Astrocyte of the cerebellum (primary cell): Measurements from ENCODE around the gene CCNJL.
A peak's percentile ranks its signal among the peaks of the same experiment; 100 is the strongest.
"Not testable (repeated sequence)": the region's sequence is repeated elsewhere in the genome, so short reads cannot be mapped to it uniquely, and the experiment has no call there.

Source experiments
- DNase-seq: peaks from one replicate; pipeline ENCODE4 v3.0.0-alpha.2; 2011; ENCODE audit warnings: low read depth
- H3K4me3 ChIP-seq: 2 replicates; pipeline ENCODE4 v1.5.1; 2011; ENCODE audit warnings: mild to moderate bottlenecking, low read depth, low read length, moderate library complexity
- CTCF ChIP-seq: IDR thresholded peaks from 2 replicates; pipeline ENCODE4 v1.5.1; 2012; ENCODE audit warnings: low read length, low read depth, moderate library complexity, mild to moderate bottlenecking; ENCODE audit errors: missing control alignments
- in situ Hi-C: cut with HindIII; loops from 2 replicates; pipeline ENCODE4 v1.10.0; 2017; ENCODE audit warnings: low sequenced_read_pairs

Gene CCNJL

GRCh38 chr5:160349249-160349934 lies 37.0 kb upstream of the CCNJL start:
- no peak for DNase-seq
- in situ Hi-C loops, result no loop called here
- H3K4me3 ChIP-seq, result no peak overlapping the region
- no peak for TF ChIP-seq CTCF

GRCh38 chr5:160348080-160348479 lies 35.7 kb upstream of the CCNJL start:
- no peak for DNase-seq
- in situ Hi-C loops, result no loop called here
- no peak overlapping the region for H3K4me3 ChIP-seq
- TF ChIP-seq CTCF, result no peak

- no peak for TF ChIP-seq CTCF
- no peak overlapping the region for H3K4me3 ChIP-seq
- in situ Hi-C loops, result no loop called here
- no peak for DNase-seq
Observed at GRCh38 chr5:160347448-160347847, 35.1 kb upstream of the CCNJL start.

GRCh38 chr5:160342413-160342941 lies 30.1 kb upstream of the CCNJL start:
- no peak for TF ChIP-seq CTCF
- no peak overlapping the region for H3K4me3 ChIP-seq

GRCh38 chr5:160341309-160341870 lies 29.0 kb upstream of the CCNJL start:
- in situ Hi-C loops, result no loop called here
- no peak for DNase-seq
- no peak overlapping the region for H3K4me3 ChIP-seq
- TF ChIP-seq CTCF, result no peak

More at GRCh38 chr5:160342413-160342941, 30.1 kb upstream of the CCNJL start:
- peak; percentile 56 for DNase-seq
- in situ Hi-C loops, result no loop called here

GRCh38 chr5:160340513-160340912 lies 28.1 kb upstream of the CCNJL start:
- DNase-seq, in situ Hi-C loops, H3K4me3 ChIP-seq: not testable (repeated sequence)
